HepG2 (cell line): ENCODE results near the gene SIRT7. TPM values are rescaled to one million over a fixed set of nuclear protein-coding genes. Genes with fewer than 3 reads are reported as not detected.

Experiments
- ATAC-seq: fragments of 200-7000 bp; cut with Tn5 transposase; 3 replicates; pipeline ENCODE4 v1.9.1; 2020; ENCODE audit warnings: mild to moderate bottlenecking, moderate library complexity
- BruUV-seq: library from RNA; stranded (reverse); fragments of 400-500 nt; replicated peaks from 2 replicates; lab custom pipeline; 2021; lab: Mats Ljungman, UMichigan
- CTCF ChIA-PET: fragments of 300-600 bp; formaldehyde crosslinking; extraction: SDS; loops from one replicate; lab custom pipeline; 2021; ENCODE audit warnings: low total read pairs, inconsistent platforms, low intra/inter-chr PET ratio; lab: Yijun Ruan, JAX
- POLR2A ChIA-PET: fragments of 350-600 bp; sonication (Branson Sonifier 250); formaldehyde crosslinking; loops from one replicate; lab custom pipeline; 2020; ENCODE audit warnings: antibody characterized with exemption, inconsistent platforms; lab: Yijun Ruan, JAX
- DNase-seq: peaks from one replicate; pipeline ENCODE4 v3.0.0-alpha.2; 2015; ENCODE audit warnings: low spot score
- FAIRE-seq: peaks from 3 replicates; lab custom pipeline; 2011; peaks lifted over from hg19 to GRCh38; lab: Jason Lieb, UNC
- H2AFZ ChIP-seq: one replicate; pipeline ENCODE4 v1.6.1; 2011; ENCODE audit warnings: low read length, inconsistent platforms
- H3K27ac ChIP-seq: fragments of 300-600 bp; 3 replicates; pipeline ENCODE4 v1.8.0; 2011; ENCODE audit warnings: mixed run types, mild to moderate bottlenecking, mixed read lengths, low read length, inconsistent platforms; ENCODE audit not compliant: insufficient read depth; ENCODE audit errors: extremely low read length
- H3K27me3 ChIP-seq, 2 experiments: fragments of 200-600 bp in 1 of 2; 2 replicates in 1 of 2; 3 replicates in 1 of 2; pipeline versions ENCODE4 v1.6.0 to v1.8.0; 2011; ENCODE audit warnings: low read length in 2 of 2, mild to moderate bottlenecking in 2 of 2, moderate library complexity in 2 of 2, inconsistent platforms in 1 of 2; ENCODE audit not compliant: insufficient read depth in 2 of 2, control insufficient read depth in 1 of 2
- H3K36me3 ChIP-seq, 2 experiments: fragments of 200-600 bp in 1 of 2; replicated peaks in 1 of 2; 2 replicates in 1 of 2; 3 replicates in 1 of 2; pipeline versions ENCODE4 v1.5.1 to v1.8.0; 2011; ENCODE audit warnings: low read length in 2 of 2, inconsistent platforms in 1 of 2; ENCODE audit not compliant: insufficient read depth in 2 of 2, control insufficient read depth in 1 of 2
- H3K4me1 ChIP-seq: 2 replicates; pipeline ENCODE4 v1.5.1; 2012; ENCODE audit warnings: low read length, inconsistent platforms; ENCODE audit not compliant: insufficient read depth
- H3K4me2 ChIP-seq: 2 replicates; pipeline ENCODE4 v1.6.0; 2011; ENCODE audit warnings: low read depth, low read length, inconsistent platforms
- H3K4me3 ChIP-seq, 3 experiments: fragments of 200-600 bp in 1 of 3; sonication (generic), shearing (Covaris generic) in 1 of 3; replicated peaks in 1 of 3; 2 replicates each; pipeline ENCODE4 v1.5.1; 2011 to 2016; ENCODE audit warnings: low read length in 3 of 3, inconsistent platforms in 2 of 3, low read depth in 2 of 3, mild to moderate bottlenecking in 2 of 3, control low read depth in 1 of 3, mixed read lengths in 1 of 3; ENCODE audit not compliant: insufficient read depth in 1 of 3
- H3K79me2 ChIP-seq: one replicate; pipeline ENCODE4 v1.6.1; 2011; ENCODE audit warnings: low read length, inconsistent platforms; ENCODE audit not compliant: insufficient read depth
- H3K9ac ChIP-seq: 2 replicates; pipeline ENCODE4 v1.6.0; 2011; ENCODE audit warnings: mild to moderate bottlenecking, low read depth, low read length, inconsistent platforms; ENCODE audit not compliant: insufficient read depth
- H3K9me3 ChIP-seq: 2 replicates; pipeline ENCODE4 v1.5.1; 2012; ENCODE audit warnings: mild to moderate bottlenecking, low read length
- H4K20me1 ChIP-seq: 2 replicates; pipeline ENCODE4 v1.6.0; 2011; ENCODE audit warnings: inconsistent platforms, mild to moderate bottlenecking, low read length, moderate library complexity; ENCODE audit not compliant: insufficient read depth
- KDM1A ChIP-seq: IDR thresholded peaks from 2 replicates; pipeline ENCODE4 v1.6.1; 2016; ENCODE audit warnings: missing compliant biosample characterization
- KDM2A ChIP-seq: sonication (generic); formaldehyde crosslinking; IDR thresholded peaks from 2 replicates; pipeline ENCODE4 v1.4.0; 2020; ENCODE audit warnings: low read depth, missing genetic modification reagents, borderline replicate concordance
- LCORL ChIP-seq, 2 experiments: fragments of 450-650 bp in 1 of 2; sonication (generic) in 1 of 2; formaldehyde crosslinking in 1 of 2; IDR thresholded peaks; 2 replicates each; pipeline versions ENCODE4 v1.5.0 to v1.6.1; 2017 to 2020; ENCODE audit warnings: antibody characterized with exemption in 1 of 2, missing genetic modification reagents in 1 of 2
- TEAD3 ChIP-seq: optimal IDR thresholded peaks from 2 replicates; pipeline ENCODE3; 2016; ENCODE audit warnings: borderline replicate concordance
- ZNF263 ChIP-seq: sonication (generic); formaldehyde crosslinking; IDR thresholded peaks from 2 replicates; pipeline ENCODE4 v1.4.0; 2020; ENCODE audit warnings: missing genetic modification reagents
- ZNF343 ChIP-seq: sonication (generic); formaldehyde crosslinking; IDR thresholded peaks from 2 replicates; pipeline ENCODE4 v1.4.0; 2020; ENCODE audit warnings: mild to moderate bottlenecking, missing genetic modification reagents
- WGBS: methylation state at CpG from one replicate; pipeline ENCODE4 v1.1.6; 2017; ENCODE audit warnings: low lambda C conversion rate; 5-methylcytosine and 5-hydroxymethylcytosine counted together
- in situ Hi-C: cut with HindIII; loops from 2 replicates; pipeline ENCODE4 v1.10.0; 2017; ENCODE audit warnings: low pct_unique_long_range_greater_than_20kb; ENCODE audit not compliant: extremely low pct_ligation_motif_present
- intact Hi-C: fragments of 100-400 bp; cut with micrococcal nuclease; formaldehyde crosslinking; loops from one replicate; pipeline ENCODE4 v1.10.0; 2022; ENCODE audit not compliant: unreplicated experiment
- polyA plus RNA-seq, 8 experiments: library from polyadenylated mRNA; depleted of rRNA in 3 of 8; stranded (reverse) in 7 of 8; unstranded in 1 of 8; fragments of >200 nt; fragmentation: Illumina TruSeq in 4 of 8; extraction: Trizol in 4 of 8; gene quantifications; 2 replicates each; pipeline versions ENCODE4 v1.2.1 to v1.2.3, GENCODE V29; 2011 to 2016; ENCODE audit warnings: low read depth in 4 of 8, missing spikeins in 1 of 8, mixed read lengths in 1 of 8; ENCODE audit not compliant: insufficient read depth in 1 of 8
- total RNA-seq, 5 experiments: library from RNA; depleted of rRNA; stranded (reverse); fragments of >200 nt; fragmentation: Illumina TruSeq; extraction: Trizol; gene quantifications; 2 replicates each; pipeline ENCODE4 v1.2.3, GENCODE V29; 2016; ENCODE audit warnings: low read depth in 1 of 5
- TF ChIP-seq, protein P1 (sequence below): sonication (generic); formaldehyde crosslinking; IDR thresholded peaks from 2 replicates; pipeline ENCODE4 v1.4.0; 2020; ENCODE audit warnings: mild to moderate bottlenecking, missing genetic modification reagents
- TF ChIP-seq, protein P2 (sequence below): sonication (generic); formaldehyde crosslinking; IDR thresholded peaks from 2 replicates; pipeline ENCODE4 v1.4.0; 2020; ENCODE audit warnings: missing genetic modification reagents, low read depth, mild to moderate bottlenecking, borderline replicate concordance
- TF ChIP-seq, protein P3 (sequence below): sonication (generic); formaldehyde crosslinking; conservative IDR thresholded peaks from 2 replicates; pipeline ENCODE4 v1.8.1; 2023; ENCODE audit warnings: missing genetic modification reagents
- TF ChIP-seq, protein P4 (sequence below): IDR thresholded peaks from 2 replicates; pipeline ENCODE4 v1.6.1; 2016; ENCODE audit warnings: mild to moderate bottlenecking

Gene SIRT7
- total and polyA plus RNA-seq, 2 of the 13 experiments (the other 11 are each of a cell fraction or from before 2014, with no cell fraction given), result 8.3 to 24.8 TPM

DNA sequence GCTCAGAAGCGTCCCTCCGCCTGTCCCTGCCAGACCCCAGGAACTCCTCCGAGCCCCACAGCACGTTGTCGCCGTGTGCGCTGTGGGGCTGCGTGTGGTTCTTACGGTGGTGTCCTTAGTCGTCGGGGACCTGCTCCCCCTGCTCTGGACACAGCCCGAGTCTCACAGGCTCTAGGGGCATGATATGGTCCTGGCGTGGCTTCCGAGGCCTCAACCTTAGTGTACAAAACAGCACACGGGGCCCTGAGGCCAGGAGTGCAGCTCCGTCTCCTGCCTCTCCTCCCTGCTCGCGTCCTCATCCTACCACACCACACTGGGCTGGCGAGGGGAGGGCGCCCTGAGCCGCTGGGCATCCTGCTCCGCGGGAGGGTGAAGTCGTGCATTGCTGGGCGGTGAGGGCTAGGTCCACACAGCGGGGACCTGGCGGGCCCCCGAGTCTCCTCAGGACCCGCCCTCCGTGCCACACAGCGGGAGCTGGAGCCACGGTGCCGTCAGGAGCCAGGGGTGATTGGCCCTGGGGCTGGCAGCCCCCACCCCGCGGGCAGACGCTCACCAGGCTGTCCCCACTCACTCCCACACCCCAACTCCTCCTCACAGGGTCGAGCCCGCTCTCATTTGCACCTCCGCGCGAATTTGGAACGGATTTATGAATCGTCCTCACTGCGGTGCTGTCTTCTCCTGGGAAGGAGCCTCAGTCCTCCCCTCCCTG, 10.7 kb upstream of the SIRT7 start:
- no peak for FAIRE-seq
- Histone ChIP-seq H3K4me1 (peaks cover 60% of the 10 kb centered on the region), H3K79me2 (peaks cover 37% of the 10 kb centered on the region), H4K20me1 (peaks cover 29% of the 10 kb centered on the region), H3K4me3 (peak overlapping the region; percentile 74 to 91 (median 89)), H2AFZ (no peak overlapping the region), H3K4me2 (peak overlapping the region; percentile 94), H3K9me3 (no peaks in the 10 kb centered on the region), H3K36me3 (peaks cover 4 to 6% of the 10 kb centered on the region in 2 experiments; a peak in 4 of 5 replicates), H3K27ac (peak overlapping the region; percentile 79), H3K27me3 (no peaks in the 10 kb centered on the region), H3K9ac (peak overlapping the region; percentile 79)
- no peak for DNase-seq
- in situ Hi-C loops, result no loop called here
- ChIA-PET CTCF (interaction anchor here (1.0 kb wide), 1 partner anchor 92 kb away, joined by 3 read pairs; no protein-coding TSS in a partner anchor), POLR2A (interaction anchor here (0.6 to 6.1 kb wide), 25 partner anchors 9 to 225 kb away, joined by 3 to 71 read pairs (median 5); partner anchors contain the start of genes CENPX, DCXR, LRRC45 and MCRIP1)
- WGBS, result 31% methylated on average over 22 of the region's 44 CpGs
- peak; percentile 11 for ATAC-seq
- intact Hi-C loops, result no loop called here
- BruUV-seq, result TSS peak; percentile 26
- TF ChIP-seq, protein P1, sequence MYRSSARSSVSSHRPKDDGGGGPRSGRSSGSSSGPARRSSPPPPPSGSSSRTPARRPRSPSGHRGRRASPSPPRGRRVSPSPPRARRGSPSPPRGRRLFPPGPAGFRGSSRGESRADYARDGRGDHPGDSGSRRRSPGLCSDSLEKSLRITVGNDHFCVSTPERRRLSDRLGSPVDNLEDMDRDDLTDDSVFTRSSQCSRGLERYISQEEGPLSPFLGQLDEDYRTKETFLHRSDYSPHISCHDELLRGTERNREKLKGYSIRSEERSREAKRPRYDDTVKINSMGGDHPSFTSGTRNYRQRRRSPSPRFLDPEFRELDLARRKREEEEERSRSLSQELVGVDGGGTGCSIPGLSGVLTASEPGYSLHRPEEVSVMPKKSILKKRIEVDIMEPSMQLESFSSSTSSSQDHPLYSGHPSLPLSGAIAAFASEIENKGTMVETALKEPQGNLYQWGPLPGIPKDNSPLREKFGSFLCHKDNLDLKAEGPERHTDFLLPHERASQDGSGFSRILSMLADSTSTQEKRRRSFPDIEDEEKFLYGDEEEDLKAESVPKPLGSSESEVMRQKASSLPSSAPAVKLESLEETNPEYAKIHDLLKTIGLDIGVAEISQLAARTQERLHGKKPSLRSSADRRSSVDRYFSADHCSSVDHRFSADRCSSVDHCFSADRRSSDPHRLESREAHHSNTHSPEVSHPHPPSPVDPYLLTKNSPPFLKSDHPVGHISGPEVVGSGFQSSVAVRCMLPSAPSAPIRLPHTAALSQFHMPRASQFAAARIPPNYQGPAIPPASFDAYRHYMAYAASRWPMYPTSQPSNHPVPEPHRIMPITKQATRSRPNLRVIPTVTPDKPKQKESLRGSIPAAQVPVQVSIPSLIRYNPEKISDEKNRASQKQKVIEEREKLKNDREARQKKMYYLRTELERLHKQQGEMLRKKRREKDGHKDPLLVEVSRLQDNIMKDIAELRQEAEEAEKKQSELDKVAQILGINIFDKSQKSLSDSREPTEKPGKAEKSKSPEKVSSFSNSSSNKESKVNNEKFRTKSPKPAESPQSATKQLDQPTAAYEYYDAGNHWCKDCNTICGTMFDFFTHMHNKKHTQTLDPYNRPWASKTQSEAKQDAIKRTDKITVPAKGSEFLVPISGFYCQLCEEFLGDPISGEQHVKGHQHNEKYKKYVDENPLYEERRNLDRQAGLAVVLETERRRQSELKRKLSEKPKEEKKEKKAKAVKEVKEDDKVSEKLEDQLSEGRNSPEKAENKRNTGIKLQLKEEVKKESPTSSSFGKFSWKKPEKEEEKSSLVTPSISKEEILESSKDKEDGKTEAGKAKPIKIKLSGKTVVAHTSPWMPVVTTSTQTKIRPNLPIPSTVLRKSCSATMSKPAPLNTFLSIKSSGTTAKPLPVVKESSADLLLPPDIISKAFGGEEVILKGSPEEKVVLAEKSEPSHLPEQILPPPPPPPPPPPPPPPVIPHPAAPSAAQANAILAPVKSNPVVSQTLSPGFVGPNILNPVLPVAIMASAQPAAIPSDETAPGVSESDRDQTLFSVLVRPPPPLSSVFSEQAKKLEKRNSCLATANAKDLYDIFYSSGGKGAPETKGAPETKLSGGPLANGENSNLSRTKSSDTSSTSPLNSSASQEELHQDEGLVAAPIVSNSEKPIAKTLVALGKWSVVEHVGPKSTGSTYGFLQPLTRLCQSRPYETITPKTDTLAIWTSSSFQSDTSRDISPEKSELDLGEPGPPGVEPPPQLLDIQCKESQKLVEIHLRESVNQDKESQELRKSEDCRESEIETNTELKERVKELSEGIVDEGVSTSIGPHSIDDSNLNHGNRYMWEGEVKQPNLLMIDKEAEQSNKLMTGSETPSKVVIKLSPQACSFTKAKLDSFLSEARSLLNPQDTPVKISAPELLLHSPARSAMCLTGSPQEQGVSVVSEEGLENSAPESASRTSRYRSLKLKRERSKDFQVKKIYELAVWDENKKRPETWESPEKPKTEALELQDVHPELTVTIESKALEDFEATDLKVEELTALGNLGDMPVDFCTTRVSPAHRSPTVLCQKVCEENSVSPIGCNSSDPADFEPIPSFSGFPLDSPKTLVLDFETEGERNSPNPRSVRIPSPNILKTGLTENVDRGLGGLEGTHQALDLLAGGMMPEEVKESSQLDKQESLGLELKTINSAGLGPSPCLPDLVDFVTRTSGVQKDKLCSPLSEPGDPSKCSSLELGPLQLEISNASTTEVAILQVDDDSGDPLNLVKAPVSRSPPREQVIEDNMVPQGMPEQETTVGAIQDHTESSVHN (CRISPR knock-in tag), result no peak
- TF ChIP-seq ZNF263 (CRISPR knock-in tag) (peak; percentile 10; the same call in 1 of the 2 replicates), KDM2A (peak; percentile 50; the same call in 1 of the 2 replicates), ZNF343 (CRISPR knock-in tag) (0 out of 2 replicates have a peak, but pooled peaks have one; percentile 33), TEAD3 (CRISPR knock-in tag) (peak; percentile 21), LCORL (IDR thresholded peaks at IDR 0.05) (no peak), LCORL (CRISPR knock-in tag; IDR thresholded peaks at IDR 0.05) (0 out of 2 replicates have a peak, but pooled peaks have one; percentile 31), KDM1A (CRISPR knock-in tag) (0 out of 2 replicates have a peak, but pooled peaks have one; percentile 20)
- TF ChIP-seq, protein P2, sequence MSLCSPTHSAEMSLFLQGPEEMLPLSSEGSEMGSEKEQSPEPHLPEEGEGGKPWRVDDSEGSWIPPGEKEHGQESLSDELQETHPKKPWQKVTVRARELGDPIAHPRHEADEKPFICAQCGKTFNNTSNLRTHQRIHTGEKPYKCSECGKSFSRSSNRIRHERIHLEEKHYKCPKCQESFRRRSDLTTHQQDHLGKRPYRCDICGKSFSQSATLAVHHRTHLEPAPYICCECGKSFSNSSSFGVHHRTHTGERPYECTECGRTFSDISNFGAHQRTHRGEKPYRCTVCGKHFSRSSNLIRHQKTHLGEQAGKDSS (CRISPR knock-in tag), result peak; percentile 25; the same call in 1 of the 2 replicates
- TF ChIP-seq, protein P3, sequence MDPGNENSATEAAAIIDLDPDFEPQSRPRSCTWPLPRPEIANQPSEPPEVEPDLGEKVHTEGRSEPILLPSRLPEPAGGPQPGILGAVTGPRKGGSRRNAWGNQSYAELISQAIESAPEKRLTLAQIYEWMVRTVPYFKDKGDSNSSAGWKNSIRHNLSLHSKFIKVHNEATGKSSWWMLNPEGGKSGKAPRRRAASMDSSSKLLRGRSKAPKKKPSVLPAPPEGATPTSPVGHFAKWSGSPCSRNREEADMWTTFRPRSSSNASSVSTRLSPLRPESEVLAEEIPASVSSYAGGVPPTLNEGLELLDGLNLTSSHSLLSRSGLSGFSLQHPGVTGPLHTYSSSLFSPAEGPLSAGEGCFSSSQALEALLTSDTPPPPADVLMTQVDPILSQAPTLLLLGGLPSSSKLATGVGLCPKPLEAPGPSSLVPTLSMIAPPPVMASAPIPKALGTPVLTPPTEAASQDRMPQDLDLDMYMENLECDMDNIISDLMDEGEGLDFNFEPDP, result no peak
- TF ChIP-seq, protein P4, sequence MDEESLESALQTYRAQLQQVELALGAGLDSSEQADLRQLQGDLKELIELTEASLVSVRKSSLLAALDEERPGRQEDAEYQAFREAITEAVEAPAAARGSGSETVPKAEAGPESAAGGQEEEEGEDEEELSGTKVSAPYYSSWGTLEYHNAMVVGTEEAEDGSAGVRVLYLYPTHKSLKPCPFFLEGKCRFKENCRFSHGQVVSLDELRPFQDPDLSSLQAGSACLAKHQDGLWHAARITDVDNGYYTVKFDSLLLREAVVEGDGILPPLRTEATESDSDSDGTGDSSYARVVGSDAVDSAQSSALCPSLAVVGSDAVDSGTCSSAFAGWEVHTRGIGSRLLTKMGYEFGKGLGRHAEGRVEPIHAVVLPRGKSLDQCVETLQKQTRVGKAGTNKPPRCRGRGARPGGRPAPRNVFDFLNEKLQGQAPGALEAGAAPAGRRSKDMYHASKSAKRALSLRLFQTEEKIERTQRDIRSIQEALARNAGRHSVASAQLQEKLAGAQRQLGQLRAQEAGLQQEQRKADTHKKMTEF (CRISPR knock-in tag), result no peak
